A673 (cell line): ENCODE data around the gene PDE4C. TPM values are rescaled to one million over a fixed set of nuclear protein-coding genes. Genes with fewer than 3 reads are reported as not detected.

Experiments
- BruUV-seq: library from RNA; stranded (reverse); fragments of 400-500 nt; replicated peaks from 2 replicates; lab custom pipeline; 2021; lab: Mats Ljungman, UMichigan
- CTCF ChIA-PET: fragments of 300-600 bp; sonication (Branson Sonifier 250); formaldehyde crosslinking; loops from one replicate; lab custom pipeline; 2022; ENCODE audit warnings: antibody characterized with exemption; lab: Charles Lee
- POLR2A ChIA-PET: fragments of 300-600 bp; sonication (Branson Sonifier 250); formaldehyde crosslinking; loops from one replicate; lab custom pipeline; 2022; ENCODE audit warnings: antibody characterized with exemption; ENCODE audit not compliant: low non-redundant PET; lab: Charles Lee
- DNase-seq: peaks from one replicate; pipeline ENCODE4 v3.0.0-alpha.2; 2015; ENCODE audit warnings: low spot score
- H3K27ac ChIP-seq: fragments of 200-600 bp; sonication (generic); 2 replicates; pipeline ENCODE4 v1.5.1; 2016; ENCODE audit warnings: mixed run types, low read depth, mild to moderate bottlenecking, mixed read lengths, antibody characterized with exemption, low read length; ENCODE audit not compliant: poor library complexity, severe bottlenecking
- H3K27me3 ChIP-seq: fragments of 200-600 bp; sonication (generic); replicated peaks from 2 replicates; pipeline ENCODE4 v1.6.1; 2017; ENCODE audit warnings: mixed run types, low read depth, mild to moderate bottlenecking, mixed read lengths, antibody characterized with exemption, low read length; ENCODE audit not compliant: insufficient read depth, poor library complexity
- H3K36me3 ChIP-seq: fragments of 200-600 bp; sonication (generic); 2 replicates; pipeline ENCODE4 v1.6.1; 2016; ENCODE audit warnings: mixed run types, mild to moderate bottlenecking, mixed read lengths, antibody characterized with exemption, low read length; ENCODE audit not compliant: insufficient read depth, poor library complexity, severe bottlenecking
- H3K4me1 ChIP-seq: fragments of 200-600 bp; sonication (generic); 2 replicates; pipeline ENCODE4 v1.6.1; 2017; ENCODE audit warnings: mixed run types, mild to moderate bottlenecking, mixed read lengths, antibody characterized with exemption, low read length; ENCODE audit not compliant: insufficient read depth, poor library complexity, severe bottlenecking
- H3K4me3 ChIP-seq: fragments of 200-600 bp; sonication (generic); 2 replicates; pipeline ENCODE4 v1.5.1; 2016; ENCODE audit warnings: low read depth, mixed run types, mild to moderate bottlenecking, mixed read lengths, low read length; ENCODE audit not compliant: poor library complexity, severe bottlenecking
- H3K9me3 ChIP-seq: fragments of 200-600 bp; sonication (generic); 2 replicates; pipeline ENCODE4 v1.6.1; 2016; ENCODE audit warnings: mixed run types, low read depth, mild to moderate bottlenecking, mixed read lengths, antibody characterized with exemption, low read length; ENCODE audit not compliant: poor library complexity, severe bottlenecking
- CTCF ChIP-seq: fragments of 300-800, 200-600 bp; sonication (generic); conservative IDR thresholded peaks from 2 replicates; pipeline ENCODE4 v1.5.1; 2017; ENCODE audit warnings: low read depth, mild to moderate bottlenecking, antibody characterized with exemption, low read length, moderate library complexity, mixed read lengths
- EZH2 ChIP-seq: fragments of 200-600 bp; sonication (generic); IDR thresholded peaks from 2 replicates; pipeline ENCODE4 v1.6.1; 2017; ENCODE audit warnings: borderline replicate concordance, low read depth, mild to moderate bottlenecking, mixed read lengths, antibody characterized with exemption, low read length; ENCODE audit not compliant: poor library complexity, severe bottlenecking
- intact Hi-C: fragments of 100-400 bp; cut with micrococcal nuclease; formaldehyde crosslinking; loops from one replicate; pipeline ENCODE4 v1.10.0; 2022; ENCODE audit not compliant: unreplicated experiment
- total RNA-seq: library from RNA; stranded (reverse); gene quantifications from 2 replicates; pipeline ENCODE4 v1.2.3, GENCODE V29; 2021

PDE4C gene
- total RNA-seq, 1 experiment from 2014 or later, result not detected

DNA sequence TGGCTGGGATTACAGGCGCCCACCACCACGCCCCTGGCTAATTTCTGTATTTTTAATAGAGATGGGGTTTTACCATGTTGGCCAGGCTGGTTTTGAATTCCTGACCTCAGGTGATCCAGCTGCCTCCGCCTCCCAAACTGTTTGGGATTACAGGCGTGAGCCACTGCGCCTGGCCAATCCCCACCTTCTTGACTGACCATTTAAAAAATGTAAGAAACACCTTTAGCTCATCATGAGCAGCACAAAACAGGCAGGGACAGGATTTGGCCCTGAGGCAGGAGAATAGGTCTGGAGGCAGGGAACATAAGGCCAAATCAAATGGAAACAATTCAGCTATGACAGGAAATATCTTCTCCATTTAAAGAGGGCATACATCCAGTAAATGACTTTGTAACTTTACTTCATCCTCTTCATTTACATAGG, 34.6 kb downstream of the PDE4C start:
- intact Hi-C loops, result loop anchor here (2.0 kb wide), 1 partner anchor 39 kb away; the partner anchor contains the start of gene PIK3R2
- Histone ChIP-seq H3K9me3 (no peaks in the 10 kb centered on the region), H3K36me3 (no peaks in the 10 kb centered on the region), H3K27me3 (no peaks in the 10 kb centered on the region), H3K4me1 (peaks cover 15% of the 10 kb centered on the region), H3K4me3 (peak overlapping the region; percentile 65), H3K27ac (peak overlapping the region; percentile 82)
- POLR2A ChIA-PET, result no interaction called here
- no TSS peak for BruUV-seq
- TF ChIP-seq EZH2 (no peak), CTCF (no peak)
- CTCF ChIA-PET, result interaction anchor here (0.6 to 1.6 kb wide), 4 partner anchors 11 to 78 kb away, joined by 5 to 7 read pairs (median 6); no protein-coding TSS in a partner anchor
- DNase-seq, result no peak

GRCh38 chr19:18190278-18190677, 36.0 kb downstream of the PDE4C start:
- Histone ChIP-seq H3K4me1 (peaks cover 15% of the 10 kb centered on the region), H3K4me3 (no peak overlapping the region), H3K9me3 (no peaks in the 10 kb centered on the region), H3K36me3 (no peaks in the 10 kb centered on the region), H3K27ac (no peak overlapping the region), H3K27me3 (no peaks in the 10 kb centered on the region)
- TF ChIP-seq EZH2 (no peak), CTCF (no peak)
- intact Hi-C loops, result no loop called here
- no TSS peak for BruUV-seq
- DNase-seq, result no peak
- ChIA-PET CTCF (interaction anchor here (1.0 kb wide), 1 partner anchor 42 kb away, joined by 4 read pairs; no protein-coding TSS in a partner anchor), POLR2A (no interaction called here)

DNA sequence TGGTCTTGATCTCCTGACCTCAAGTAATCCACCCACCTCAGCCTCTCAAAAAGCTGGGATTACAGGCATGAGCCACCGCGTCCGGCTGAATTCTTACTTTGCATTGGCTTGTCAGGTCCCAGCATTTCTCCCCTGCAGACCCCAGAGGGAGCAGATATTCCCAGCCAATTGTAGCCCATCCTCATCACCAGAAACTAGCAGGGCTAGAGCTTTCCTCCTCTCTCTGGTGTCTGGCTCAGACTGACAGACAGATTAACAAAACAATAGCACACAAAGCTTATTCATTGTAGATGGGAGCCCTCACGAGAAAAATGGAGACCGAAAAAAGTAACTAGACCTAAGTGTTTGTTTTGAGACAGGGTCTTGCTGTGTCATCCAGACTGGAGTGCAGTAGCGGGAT, 40.7 kb downstream of the PDE4C start:
- DNase-seq, result no peak
- H3K27me3 ChIP-seq, result no peaks in the 10 kb centered on the region
- TF ChIP-seq EZH2 (no peak), CTCF (no peak)
- no peaks in the 10 kb centered on the region for H3K4me1 ChIP-seq
- no peak overlapping the region for H3K4me3 ChIP-seq
- ChIA-PET POLR2A (no interaction called here), CTCF (no interaction called here)
- no peak overlapping the region for H3K27ac ChIP-seq
- no peaks in the 10 kb centered on the region for H3K36me3 ChIP-seq
- intact Hi-C loops, result no loop called here
- H3K9me3 ChIP-seq, result no peaks in the 10 kb centered on the region
- BruUV-seq, result no TSS peak
